Smooth muscle cell (in vitro differentiated cells): ENCODE measurements around the gene CYFIP2. TPM values are rescaled to one million over a fixed set of nuclear protein-coding genes. Genes with fewer than 3 reads are reported as not detected.

Experiments used
- DNase-seq: peaks from one replicate; lab custom pipeline; 2025; ENCODE audit not compliant: unreplicated experiment; lab: John Stamatoyannopoulos, UW
- H2AFZ ChIP-seq: fragments of 200-600 bp; sonication (generic); 2 replicates; pipeline ENCODE4 v1.6.0; 2016; ENCODE audit warnings: antibody characterized with exemption, low read depth, mild to moderate bottlenecking
- H3F3A ChIP-seq: fragments of 200-600 bp; sonication (generic); 2 replicates; pipeline ENCODE4 v1.6.0; 2017; ENCODE audit warnings: antibody characterized with exemption, low read depth
- H3K27ac ChIP-seq: fragments of 200-600 bp; sonication (generic); 2 replicates; pipeline ENCODE4 v1.5.1; 2016; ENCODE audit warnings: low read depth, mild to moderate bottlenecking
- H3K27me3 ChIP-seq: fragments of 200-600 bp; sonication (generic); 2 replicates; pipeline ENCODE4 v1.6.1; 2016; ENCODE audit warnings: low read depth, mild to moderate bottlenecking
- H3K36me3 ChIP-seq: fragments of 200-600 bp; sonication (generic); 2 replicates; pipeline ENCODE4 v1.5.1; 2016; ENCODE audit warnings: low read depth
- H3K4me1 ChIP-seq: fragments of 200-600 bp; sonication (generic); 2 replicates; pipeline ENCODE4 v1.5.1; 2016; ENCODE audit warnings: low read depth
- H3K4me2 ChIP-seq: fragments of 200-600 bp; sonication (generic); 2 replicates; pipeline ENCODE4 v1.6.0; 2016; ENCODE audit warnings: mild to moderate bottlenecking
- H3K4me3 ChIP-seq: fragments of 200-600 bp; sonication (generic); 2 replicates; pipeline ENCODE4 v1.5.1; 2016; ENCODE audit warnings: mild to moderate bottlenecking
- H3K79me2 ChIP-seq: fragments of 200-600 bp; sonication (generic); 2 replicates; pipeline ENCODE4 v1.6.0; 2016; ENCODE audit warnings: low read depth, mild to moderate bottlenecking
- H3K9ac ChIP-seq: fragments of 200-600 bp; sonication (generic); 2 replicates; pipeline ENCODE4 v1.6.0; 2016; ENCODE audit warnings: low read depth
- H3K9me3 ChIP-seq: fragments of 200-600 bp; sonication (generic); replicated peaks from 2 replicates; pipeline ENCODE4 v1.5.1; 2016; ENCODE audit warnings: low read depth
- H4K20me1 ChIP-seq: fragments of 200-600 bp; sonication (generic); 2 replicates; pipeline ENCODE4 v1.6.0; 2016; ENCODE audit warnings: low read depth
- CTCF ChIP-seq: fragments of 200-600 bp; sonication (generic); IDR thresholded peaks from 2 replicates; pipeline ENCODE4 v1.5.1; 2017; ENCODE audit warnings: borderline replicate concordance, mild to moderate bottlenecking, antibody characterized with exemption; ENCODE audit not compliant: insufficient read depth, poor library complexity, severe bottlenecking
- WGBS: methylation state at CpG from one replicate; pipeline ENCODE4 v1.1.7; 2016; ENCODE audit warnings: low lambda C conversion rate; 5-methylcytosine and 5-hydroxymethylcytosine counted together
- polyA plus RNA-seq: library from polyadenylated mRNA; unstranded; fragments of >200 nt; fragmentation: Nextera tagmentation; extraction: Ambion mirVana; gene quantifications from 2 replicates; pipeline ENCODE4 v1.2.1, GENCODE V29; 2016
- total RNA-seq: library from RNA; depleted of rRNA; stranded (reverse); fragments of >200 nt; gene quantifications from 2 replicates; pipeline ENCODE4 v1.2.3, GENCODE V29; 2014

Gene CYFIP2
- total and polyA plus RNA-seq, 2 experiments from 2014 or later = 11.4 to 17.8 TPM

GRCh38 chr5:157359356-157360055 lies 93.6 kb downstream of the CYFIP2 start:
- no peak for DNase-seq
- Histone ChIP-seq H3K36me3 (no peaks in the 10 kb centered on the region), H4K20me1 (no peaks in the 10 kb centered on the region), H3K4me2 (no peak overlapping the region), H2AFZ (no peak overlapping the region), H3K9me3 (no peaks in the 10 kb centered on the region), H3K4me1 (no peaks in the 10 kb centered on the region), H3K27me3 (no peaks in the 10 kb centered on the region), H3K9ac (no peak overlapping the region), H3F3A (no peaks in the 10 kb centered on the region), H3K79me2 (no peaks in the 10 kb centered on the region), H3K4me3 (no peak overlapping the region), H3K27ac (no peak overlapping the region)
- TF ChIP-seq CTCF = no peak
- WGBS = 95% methylated on average over 2 of the region's 2 CpGs

- no peaks in the 10 kb centered on the region for H3K9me3 ChIP-seq
- no peak overlapping the region for H2AFZ ChIP-seq
- peaks cover 5% of the 10 kb centered on the region for H3F3A ChIP-seq
- H3K27ac ChIP-seq = no peak overlapping the region
- no peak overlapping the region for H3K4me3 ChIP-seq
- no peaks in the 10 kb centered on the region for H4K20me1 ChIP-seq
- 49% methylated on average over 3 of the region's 3 CpGs for WGBS
- TF ChIP-seq CTCF = no peak
- H3K36me3 ChIP-seq = no peaks in the 10 kb centered on the region
- H3K4me2 ChIP-seq = no peak overlapping the region
- H3K79me2 ChIP-seq = no peaks in the 10 kb centered on the region
- DNase-seq = no peak
- no peak overlapping the region for H3K9ac ChIP-seq
- no peaks in the 10 kb centered on the region for H3K4me1 ChIP-seq
- no peaks in the 10 kb centered on the region for H3K27me3 ChIP-seq
Measured at GRCh38 chr5:157362012-157362411, 96.1 kb downstream of the CYFIP2 start.

- H4K20me1 ChIP-seq = no peaks in the 10 kb centered on the region
- TF ChIP-seq CTCF = no peak
- H3K27ac ChIP-seq = no peak overlapping the region
- peaks cover 8% of the 10 kb centered on the region for H3F3A ChIP-seq
- H3K36me3 ChIP-seq = no peaks in the 10 kb centered on the region
- H3K9me3 ChIP-seq = no peaks in the 10 kb centered on the region
- H2AFZ ChIP-seq = no peak overlapping the region
- H3K4me1 ChIP-seq = no peaks in the 10 kb centered on the region
- H3K9ac ChIP-seq = no peak overlapping the region
- DNase-seq = no peak
- no peak overlapping the region for H3K4me3 ChIP-seq
- 93% methylated on average over 4 of the region's 4 CpGs for WGBS
- H3K4me2 ChIP-seq = no peak overlapping the region
- H3K27me3 ChIP-seq = no peaks in the 10 kb centered on the region
- no peaks in the 10 kb centered on the region for H3K79me2 ChIP-seq
Measured at GRCh38 chr5:157362502-157362901, 96.6 kb downstream of the CYFIP2 start.

- Histone ChIP-seq H3K4me3 (no peak overlapping the region), H3K9me3 (no peaks in the 10 kb centered on the region), H2AFZ (no peak overlapping the region), H3K79me2 (no peaks in the 10 kb centered on the region), H3K27ac (no peak overlapping the region), H3K9ac (no peak overlapping the region), H4K20me1 (no peaks in the 10 kb centered on the region), H3K36me3 (no peaks in the 10 kb centered on the region), H3F3A (peaks cover 8% of the 10 kb centered on the region), H3K4me2 (no peak overlapping the region), H3K27me3 (no peaks in the 10 kb centered on the region), H3K4me1 (no peaks in the 10 kb centered on the region)
- TF ChIP-seq CTCF = no peak
- DNase-seq = no peak
- WGBS = 96% methylated on average over 7 of the region's 7 CpGs
Measured at GRCh38 chr5:157362982-157363381, 97.1 kb downstream of the CYFIP2 start.
